H1 (cell line): ENCODE results near the gene ANKH. TPM values are rescaled to one million over a fixed set of nuclear protein-coding genes. Genes with fewer than 3 reads are reported as not detected.

Experiments used
- CTCF ChIA-PET: fragments of 300-600 bp; sonication (Branson Sonifier 250); formaldehyde crosslinking; loops from one replicate; lab custom pipeline; 2021; ENCODE audit not compliant: partially characterized antibody; lab: Charles Lee
- POLR2A ChIA-PET: fragments of 300-600 bp; sonication (Branson Sonifier 250); formaldehyde crosslinking; loops from one replicate; lab custom pipeline; 2021; ENCODE audit warnings: inconsistent platforms; ENCODE audit not compliant: partially characterized antibody; lab: Charles Lee
- DNase-seq, 2 experiments: peaks; one replicate each; pipeline versions ENCODE4 v3.0.0 to v3.0.0-alpha.2; 2010 to 2022; ENCODE audit warnings: low spot score in 2 of 2, low read depth in 1 of 2, mixed read lengths in 1 of 2
- FAIRE-seq: peaks from 2 replicates; lab custom pipeline; 2011; peaks lifted over from hg19 to GRCh38; lab: Jason Lieb, UNC
- H2AFZ ChIP-seq: 2 replicates; pipeline ENCODE4 v1.8.1; 2012; ENCODE audit warnings: low read length, inconsistent platforms
- H2AK5ac ChIP-seq: 2 replicates; pipeline ENCODE4 v1.6.1; 2013; ENCODE audit warnings: low read depth, low read length
- H2BK120ac ChIP-seq: replicated peaks from 2 replicates; pipeline ENCODE3; 2013; ENCODE audit warnings: low read depth, low read length, inconsistent platforms
- H2BK12ac ChIP-seq: 2 replicates; pipeline ENCODE4 v1.6.1; 2013; ENCODE audit warnings: low read depth, low read length
- H2BK15ac ChIP-seq: 2 replicates; pipeline ENCODE4 v1.6.1; 2013; ENCODE audit warnings: low read length
- H2BK20ac ChIP-seq: 2 replicates; pipeline ENCODE4 v1.6.1; 2013; ENCODE audit warnings: low read length
- H2BK5ac ChIP-seq: 2 replicates; pipeline ENCODE4 v1.6.1; 2013; ENCODE audit warnings: low read depth, low read length
- H3K14ac ChIP-seq: 2 replicates; pipeline ENCODE4 v1.6.1; 2013; ENCODE audit warnings: inconsistent platforms; ENCODE audit not compliant: insufficient read length
- H3K18ac ChIP-seq: 2 replicates; pipeline ENCODE4 v1.6.1; 2013; ENCODE audit warnings: low read length; ENCODE audit errors: extremely low read depth
- H3K23ac ChIP-seq: 2 replicates; pipeline ENCODE4 v1.6.1; 2013; ENCODE audit warnings: inconsistent platforms; ENCODE audit not compliant: insufficient read length
- H3K23me2 ChIP-seq: 2 replicates; pipeline ENCODE4 v1.6.1; 2013; ENCODE audit warnings: low read depth, low read length
- H3K27ac ChIP-seq: 2 replicates; pipeline ENCODE4 v1.6.1; 2011; ENCODE audit warnings: low read depth, low read length, inconsistent platforms
- H3K27me3 ChIP-seq, 4 experiments: replicated peaks in 1 of 4; 1 replicate in 1 of 4; 2 replicates in 3 of 4; pipeline versions ENCODE4 v1.6.1 to v1.8.1; 2011 to 2013; ENCODE audit warnings: low read length in 3 of 4, mild to moderate bottlenecking in 3 of 4, inconsistent platforms in 2 of 4, mixed read lengths in 2 of 4, moderate library complexity in 1 of 4; ENCODE audit not compliant: control insufficient read depth in 3 of 4, insufficient read depth in 3 of 4; ENCODE audit errors: extremely low read depth in 1 of 4
- H3K36me3 ChIP-seq, 4 experiments: 2 replicates each; pipeline versions ENCODE4 v1.6.1 to v1.8.1; 2011 to 2013; ENCODE audit warnings: mild to moderate bottlenecking in 4 of 4, low read length in 3 of 4, moderate library complexity in 2 of 4, control low read depth in 1 of 4, inconsistent platforms in 1 of 4; ENCODE audit not compliant: insufficient read depth in 4 of 4, control insufficient read depth in 2 of 4
- H3K4ac ChIP-seq: replicated peaks from 2 replicates; pipeline ENCODE3; 2013; ENCODE audit warnings: low read length, low read depth, mixed read lengths, inconsistent platforms; ENCODE audit not compliant: insufficient read length
- H3K4me1 ChIP-seq, 4 experiments: replicated peaks in 1 of 4; 1 replicate in 1 of 4; 2 replicates in 3 of 4; pipeline versions ENCODE4 v1.6.1 to v1.8.1; 2011 to 2013; ENCODE audit warnings: low read length in 3 of 4, inconsistent platforms in 2 of 4, mixed read lengths in 1 of 4; ENCODE audit not compliant: insufficient read depth in 4 of 4, control insufficient read depth in 3 of 4
- H3K4me2 ChIP-seq, 2 experiments: 2 replicates each; pipeline versions ENCODE4 v1.6.1 to v1.8.1; 2011 to 2013; ENCODE audit warnings: low read depth in 2 of 2, low read length in 2 of 2, control low read depth in 1 of 2, inconsistent platforms in 1 of 2, mild to moderate bottlenecking in 1 of 2; ENCODE audit not compliant: insufficient read depth in 1 of 2
- H3K4me3 ChIP-seq, 4 experiments: fragments of 200-600, 300-600 bp in 1 of 4; sonication (generic), shearing (Covaris generic), sonication (Bioruptor Twin) in 1 of 4; 2 replicates each; pipeline versions ENCODE4 v1.5.1 to v1.8.1; 2011 to 2016; ENCODE audit warnings: low read length in 4 of 4, low read depth in 3 of 4, control low read depth in 2 of 4, inconsistent platforms in 2 of 4, mild to moderate bottlenecking in 2 of 4, mixed read lengths in 1 of 4, moderate library complexity in 1 of 4; ENCODE audit not compliant: insufficient read depth in 2 of 4; ENCODE audit errors: extremely low read depth in 1 of 4
- H3K56ac ChIP-seq: replicated peaks from 2 replicates; pipeline ENCODE3; 2013; ENCODE audit warnings: low read depth, mild to moderate bottlenecking, mixed read lengths, low read length, inconsistent platforms; ENCODE audit not compliant: insufficient read length
- H3K79me1 ChIP-seq: 2 replicates; pipeline ENCODE4 v1.6.1; 2013; ENCODE audit warnings: low read depth, low read length, control low read depth
- H3K79me2 ChIP-seq, 2 experiments: 2 replicates each; pipeline versions ENCODE4 v1.6.1 to v1.8.1; 2012 to 2013; ENCODE audit warnings: low read length in 2 of 2, mild to moderate bottlenecking in 2 of 2, inconsistent platforms in 1 of 2; ENCODE audit not compliant: insufficient read depth in 2 of 2, control insufficient read depth in 1 of 2
- H3K9ac ChIP-seq, 4 experiments: replicated peaks in 1 of 4; 1 replicate in 1 of 4; 2 replicates in 3 of 4; pipeline versions ENCODE4 v1.6.1 to v1.8.1; 2011 to 2013; ENCODE audit warnings: low read depth in 3 of 4, low read length in 3 of 4, control low read depth in 2 of 4, mild to moderate bottlenecking in 2 of 4, moderate library complexity in 2 of 4, inconsistent platforms in 1 of 4; ENCODE audit errors: extremely low read depth in 1 of 4
- H3K9me3 ChIP-seq, 2 experiments: 2 replicates each; pipeline versions ENCODE4 v1.6.1 to v1.8.1; 2012 to 2013; ENCODE audit warnings: mild to moderate bottlenecking in 2 of 2, moderate library complexity in 2 of 2, control low read depth in 1 of 2, inconsistent platforms in 1 of 2, low read depth in 1 of 2, low read length in 1 of 2, mixed read lengths in 1 of 2; ENCODE audit not compliant: insufficient read depth in 2 of 2
- H4K20me1 ChIP-seq, 2 experiments: replicated peaks in 1 of 2; 2 replicates each; pipeline versions ENCODE3 to v1.8.1; 2011 to 2013; ENCODE audit warnings: inconsistent platforms in 2 of 2, low read length in 2 of 2, mild to moderate bottlenecking in 1 of 2; ENCODE audit not compliant: insufficient read depth in 2 of 2, control insufficient read depth in 1 of 2
- H4K5ac ChIP-seq: 2 replicates; pipeline ENCODE4 v1.6.1; 2013; ENCODE audit warnings: low read length, low read depth, mixed read lengths, inconsistent platforms; ENCODE audit not compliant: insufficient read length
- H4K8ac ChIP-seq: 2 replicates; pipeline ENCODE4 v1.8.0; 2013; ENCODE audit warnings: mild to moderate bottlenecking, moderate library complexity, low read length, inconsistent platforms; ENCODE audit not compliant: insufficient read depth; ENCODE audit errors: extremely low read depth
- H4K91ac ChIP-seq: replicated peaks from 2 replicates; pipeline ENCODE3; 2013; ENCODE audit warnings: low read length, mixed read lengths, inconsistent platforms; ENCODE audit not compliant: insufficient read length
- BCL11A ChIP-seq, 2 experiments: IDR thresholded peaks; one replicate each; pipeline ENCODE4 v1.6.1; 2011; ENCODE audit warnings: low read depth in 2 of 2, low read length in 2 of 2, mild to moderate bottlenecking in 2 of 2
- GABPA ChIP-seq: IDR thresholded peaks from 2 replicates; pipeline ENCODE4 v1.6.1; 2011; ENCODE audit warnings: mild to moderate bottlenecking, low read length, moderate library complexity, borderline replicate concordance; ENCODE audit not compliant: insufficient read depth
- HDAC2 ChIP-seq, 2 experiments: fragments of 300-600 bp in 1 of 2; sonication (generic) in 1 of 2; IDR thresholded peaks; 2 replicates each; pipeline ENCODE4 v1.6.1; 2011 to 2012; ENCODE audit warnings: low read depth in 2 of 2, low read length in 2 of 2, mild to moderate bottlenecking in 2 of 2, moderate library complexity in 2 of 2, borderline replicate concordance in 1 of 2, inconsistent platforms in 1 of 2
- JUN ChIP-seq: IDR thresholded peaks from 2 replicates; pipeline ENCODE4 v1.6.1; 2011; ENCODE audit warnings: low read depth, mild to moderate bottlenecking, improper control_type of control experiment, low read length
- SIX5 ChIP-seq: IDR thresholded peaks from 2 replicates; pipeline ENCODE4 v1.6.1; 2011; ENCODE audit warnings: mild to moderate bottlenecking, low read depth, low read length
- TCF12 ChIP-seq: IDR thresholded peaks from 2 replicates; pipeline ENCODE4 v1.6.1; 2011; ENCODE audit warnings: low read depth, mild to moderate bottlenecking, low read length
- WGBS, 2 experiments: shearing (Covaris generic) in 1 of 2; methylation state at CpG; one replicate each; pipeline versions ENCODE4 v1.1.6 to v1.1.7; 2013 to 2015; ENCODE audit warnings: low lambda C conversion rate in 2 of 2, mixed read lengths in 2 of 2, inconsistent platforms in 1 of 2, low coverage in 1 of 2, missing lambda C conversion rate in 1 of 2; ENCODE audit not compliant: insufficient replicate concordance in 2 of 2, insufficient coverage in 1 of 2, insufficient read length in 1 of 2; ENCODE audit errors: extremely low coverage in 1 of 2, missing lambda C conversion rate in 1 of 2; 5-methylcytosine and 5-hydroxymethylcytosine counted together
- polyA plus RNA-seq, 7 experiments: library from polyadenylated mRNA; depleted of rRNA in 3 of 7; stranded (reverse) in 5 of 7; unstranded in 2 of 7; fragments of >200 nt in 5 of 7; fragments of 200-250 nt in 2 of 7; gene quantifications; 1 replicate in 5 of 7; 2 replicates in 1 of 7; 4 replicates in 1 of 7; pipeline versions ENCODE4 v1.2.1 to v1.2.3, GENCODE V29; 2011 to 2013; ENCODE audit warnings: missing spikeins in 2 of 7, mixed read lengths in 2 of 7
- total RNA-seq: library from RNA; stranded (reverse); fragmentation: NEBNext Ultra II Directional; extraction: Animal tissue kit (Norgen Biotek cat#: 25700); gene quantifications from 2 replicates; pipeline ENCODE4 v1.2.1, GENCODE V29; 2021

The ANKH gene
- total and polyA plus RNA-seq, 2 of the 8 experiments (the other 6 are each of a cell fraction or from before 2014, with no cell fraction given) = 5.3 to 13.0 TPM

DNA sequence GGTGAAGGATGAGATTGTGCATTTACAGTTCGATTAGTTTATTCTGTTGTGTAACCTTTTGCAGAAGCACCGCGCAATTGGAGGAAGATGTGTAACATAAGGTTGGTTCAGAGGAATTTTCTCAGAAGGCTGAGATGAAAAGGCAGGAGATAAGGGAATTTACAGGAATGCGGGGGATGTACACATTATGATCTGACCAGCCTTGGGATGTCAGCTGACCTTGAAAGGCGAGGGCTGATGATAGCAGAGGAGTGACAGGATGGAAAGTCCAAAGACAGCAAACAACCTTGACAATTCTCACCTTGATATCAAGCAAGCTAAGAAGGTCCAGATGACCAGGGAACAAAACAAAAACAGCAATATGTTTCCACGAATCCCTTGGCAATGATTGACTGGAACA is 118.3 kb downstream of the ANKH start:
- H3K18ac ChIP-seq = no peak overlapping the region
- FAIRE-seq = no peak

More for the DNA sequence above, 118.3 kb downstream of the ANKH start:
- no peak for DNase-seq
- no peaks in the 10 kb centered on the region for H4K20me1 ChIP-seq
- H3K27ac ChIP-seq = no peak overlapping the region
- H2AK5ac ChIP-seq = no peak overlapping the region
- H3K27me3 ChIP-seq = no peaks in the 10 kb centered on the region
- POLR2A ChIA-PET = no interaction called here
- 0 out of 2 replicates have a peak overlapping the region, but pooled peaks have one; percentile 56 for H2BK20ac ChIP-seq
- no peak for TF ChIP-seq GABPA
- no peak for TF ChIP-seq SIX5
- no peak for TF ChIP-seq BCL11A (IDR thresholded peaks at IDR 0.05; ENCODE audit: low read depth in 2 of 2, low read length in 2 of 2)
- TF ChIP-seq HDAC2 (IDR thresholded peaks at IDR 0.05; ENCODE audit: borderline replicate concordance in 1 of 2, low read depth in 2 of 2, low read length in 2 of 2) = no peak
- TF ChIP-seq TCF12 = no peak
- TF ChIP-seq JUN = no peak
- TF ChIP-seq, all 59 proteins: peak for 0
- Histone ChIP-seq H4K91ac (no peak overlapping the region), H2AFZ (no peak overlapping the region), H3K23ac (no peak overlapping the region), H3K14ac (no peak overlapping the region), H2BK5ac (no peak overlapping the region), H2BK120ac (no peak overlapping the region), H2BK15ac (no peak overlapping the region), H3K9me3 (no peaks in the 10 kb centered on the region), H3K4ac (no peak overlapping the region), H3K4me2 (no peak overlapping the region), H4K8ac (no peak overlapping the region), H3K4me1 (peaks cover 0 to 3% (median 0%) of the 10 kb centered on the region in 4 experiments; a peak in 3 of 7 replicates), H3K23me2 (no peaks in the 10 kb centered on the region), H3K56ac (no peak overlapping the region), H3K79me1 (no peaks in the 10 kb centered on the region), H3K79me2 (no peaks in the 10 kb centered on the region), H2BK12ac (no peak overlapping the region), H4K5ac (no peak overlapping the region), H3K9ac (no peak overlapping the region), H3K36me3 (no peaks in the 10 kb centered on the region), H3K4me3 (no peak overlapping the region)
- CTCF ChIA-PET = interaction anchor here (1.1 kb wide), 1 partner anchor 22 kb away, joined by 3 read pairs; no protein-coding TSS in a partner anchor
- 89% methylated on average over 6 of the region's 6 CpGs; no CpG with 5 or more reads in 1 of the 2 experiments for WGBS, 2 experiments
